ENCODE results near the gene POLR1B.

The POLR1B gene

GRCh38 chr2:112542123-112542983 lies at the start of gene POLR1B:
Gene POLR1B (plus strand): TSS chr2:112542465. CDS start chr2:112542495, 30 bp downstream.
- Histone ChIP-seq H3K9me2 (replicated peaks; ENCODE audit: low read depth, low read length) (no peaks in the 10 kb centered on the region), H3K9ac (ENCODE audit: low read depth, low read length, poor library complexity, severe bottlenecking) (peak within 1 kb of the TSS; percentile 87), H2AFZ (ENCODE audit: low read length) (peak within 1 kb of the TSS; percentile 98), H3K4me3 (ENCODE audit: low read length, poor library complexity, severe bottlenecking) (peak within 1 kb of the TSS; percentile 90), H3F3A (ENCODE audit: low read depth) (no peaks in the 10 kb centered on the region), H3K4me2 (ENCODE audit: low read depth, low read length, poor library complexity, severe bottlenecking) (peak within 1 kb of the TSS; percentile 96), H3K79me2 (ENCODE audit: insufficient read depth, low read length) (peaks cover 39% of the 10 kb centered on the region), H3K4me1 (ENCODE audit: insufficient read depth, low read length, poor library complexity, severe bottlenecking) (peaks cover 36% of the 10 kb centered on the region), H3K9me3 (ENCODE audit: insufficient read depth, low read depth, low read length) (no peaks in the 10 kb centered on the region), H3K36me3 (ENCODE audit: insufficient read depth, low read length) (peaks cover 6% of the 10 kb centered on the region; the same call in 1 of the 2 replicates), H4K20me1 (ENCODE audit: insufficient read depth, low read length, poor library complexity, severe bottlenecking) (peaks cover 32% of the 10 kb centered on the region), H3K27me3 (ENCODE audit: insufficient read depth, low read length, poor library complexity, severe bottlenecking) (no peaks in the 10 kb centered on the region)
- TF ChIP-seq EZH2phosphoT487 (IDR thresholded peaks at IDR 0.05; ENCODE audit: borderline replicate concordance) (no peak), CTCF (conservative IDR thresholded peaks at IDR 0.05; ENCODE audit: low read length) (no peak)

- Histone ChIP-seq H3K4me2 (ENCODE audit: low read depth, low read length, poor library complexity, severe bottlenecking) (no peak overlapping the region), H3K9ac (ENCODE audit: low read depth, low read length, poor library complexity, severe bottlenecking) (no peak overlapping the region), H3K9me2 (replicated peaks; ENCODE audit: low read depth, low read length) (no peaks in the 10 kb centered on the region), H3K9me3 (ENCODE audit: insufficient read depth, low read depth, low read length) (no peaks in the 10 kb centered on the region), H3F3A (ENCODE audit: low read depth) (0 out of 2 replicates have a peak, but pooled peaks cover 5% of the 10 kb centered on the region), H3K4me3 (ENCODE audit: low read length, poor library complexity, severe bottlenecking) (no peak overlapping the region), H3K79me2 (ENCODE audit: insufficient read depth, low read length) (0 out of 2 replicates have a peak, but pooled peaks cover 8% of the 10 kb centered on the region), H3K36me3 (ENCODE audit: insufficient read depth, low read length) (peaks cover 19% of the 10 kb centered on the region; the same call in 1 of the 2 replicates), H3K4me1 (ENCODE audit: insufficient read depth, low read length, poor library complexity, severe bottlenecking) (no peaks in the 10 kb centered on the region), H4K20me1 (ENCODE audit: insufficient read depth, low read length, poor library complexity, severe bottlenecking) (no peaks in the 10 kb centered on the region), H2AFZ (ENCODE audit: low read length) (no peak overlapping the region), H3K27me3 (ENCODE audit: insufficient read depth, low read length, poor library complexity, severe bottlenecking) (no peaks in the 10 kb centered on the region)
- TF ChIP-seq EZH2phosphoT487 (IDR thresholded peaks at IDR 0.05; ENCODE audit: borderline replicate concordance) (no peak), CTCF (conservative IDR thresholded peaks at IDR 0.05; ENCODE audit: low read length) (peak; percentile 33)
Measured at GRCh38 chr2:112493048-112493447, 49.2 kb upstream of the POLR1B start.

GRCh38 chr2:112493858-112494648 lies 48.2 kb upstream of the POLR1B start:
- Histone ChIP-seq H2AFZ (ENCODE audit: low read length) (no peak overlapping the region), H3K4me2 (ENCODE audit: low read depth, low read length, poor library complexity, severe bottlenecking) (no peak overlapping the region), H3K9me2 (replicated peaks; ENCODE audit: low read depth, low read length) (no peaks in the 10 kb centered on the region), H3K27me3 (ENCODE audit: insufficient read depth, low read length, poor library complexity, severe bottlenecking) (no peaks in the 10 kb centered on the region), H3K9me3 (ENCODE audit: insufficient read depth, low read depth, low read length) (no peaks in the 10 kb centered on the region), H4K20me1 (ENCODE audit: insufficient read depth, low read length, poor library complexity, severe bottlenecking) (no peaks in the 10 kb centered on the region), H3F3A (ENCODE audit: low read depth) (0 out of 2 replicates have a peak, but pooled peaks cover 5% of the 10 kb centered on the region), H3K79me2 (ENCODE audit: insufficient read depth, low read length) (0 out of 2 replicates have a peak, but pooled peaks cover 6% of the 10 kb centered on the region), H3K9ac (ENCODE audit: low read depth, low read length, poor library complexity, severe bottlenecking) (no peak overlapping the region), H3K36me3 (ENCODE audit: insufficient read depth, low read length) (peaks cover 19% of the 10 kb centered on the region; the same call in 1 of the 2 replicates), H3K4me1 (ENCODE audit: insufficient read depth, low read length, poor library complexity, severe bottlenecking) (no peaks in the 10 kb centered on the region), H3K4me3 (ENCODE audit: low read length, poor library complexity, severe bottlenecking) (no peak overlapping the region)
- TF ChIP-seq CTCF (conservative IDR thresholded peaks at IDR 0.05; ENCODE audit: low read length) (no peak), EZH2phosphoT487 (IDR thresholded peaks at IDR 0.05; ENCODE audit: borderline replicate concordance) (no peak)

Data from Loucy (cell line).